ENCODE measurements around the gene VSTM2B.

DNA sequence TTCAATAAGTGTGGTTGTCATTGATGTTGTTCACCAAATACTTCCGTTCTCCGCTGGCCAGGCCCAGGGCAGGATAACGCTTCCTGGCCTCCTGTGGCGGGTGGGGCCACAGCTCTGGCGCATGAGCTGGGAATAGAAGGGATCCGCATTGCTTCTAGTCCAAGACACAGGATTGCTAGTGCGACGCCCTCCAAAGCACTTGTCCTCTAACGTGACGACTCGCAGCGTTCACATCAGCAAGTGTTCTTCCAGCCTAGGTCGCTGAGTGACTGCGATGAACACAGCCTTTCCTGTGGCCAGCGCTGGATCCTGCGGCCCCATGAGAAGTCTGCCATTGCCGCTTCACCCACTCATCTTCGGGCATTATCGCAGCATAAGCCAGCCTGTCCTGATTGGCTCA, 39.4 kb downstream of the VSTM2B start:
- TF ChIP-seq, protein P1, sequence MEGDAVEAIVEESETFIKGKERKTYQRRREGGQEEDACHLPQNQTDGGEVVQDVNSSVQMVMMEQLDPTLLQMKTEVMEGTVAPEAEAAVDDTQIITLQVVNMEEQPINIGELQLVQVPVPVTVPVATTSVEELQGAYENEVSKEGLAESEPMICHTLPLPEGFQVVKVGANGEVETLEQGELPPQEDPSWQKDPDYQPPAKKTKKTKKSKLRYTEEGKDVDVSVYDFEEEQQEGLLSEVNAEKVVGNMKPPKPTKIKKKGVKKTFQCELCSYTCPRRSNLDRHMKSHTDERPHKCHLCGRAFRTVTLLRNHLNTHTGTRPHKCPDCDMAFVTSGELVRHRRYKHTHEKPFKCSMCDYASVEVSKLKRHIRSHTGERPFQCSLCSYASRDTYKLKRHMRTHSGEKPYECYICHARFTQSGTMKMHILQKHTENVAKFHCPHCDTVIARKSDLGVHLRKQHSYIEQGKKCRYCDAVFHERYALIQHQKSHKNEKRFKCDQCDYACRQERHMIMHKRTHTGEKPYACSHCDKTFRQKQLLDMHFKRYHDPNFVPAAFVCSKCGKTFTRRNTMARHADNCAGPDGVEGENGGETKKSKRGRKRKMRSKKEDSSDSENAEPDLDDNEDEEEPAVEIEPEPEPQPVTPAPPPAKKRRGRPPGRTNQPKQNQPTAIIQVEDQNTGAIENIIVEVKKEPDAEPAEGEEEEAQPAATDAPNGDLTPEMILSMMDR (IDR thresholded peaks at IDR 0.05; ENCODE audit: low read depth, low read length, missing input control): no peak
- TF ChIP-seq, protein P2, sequence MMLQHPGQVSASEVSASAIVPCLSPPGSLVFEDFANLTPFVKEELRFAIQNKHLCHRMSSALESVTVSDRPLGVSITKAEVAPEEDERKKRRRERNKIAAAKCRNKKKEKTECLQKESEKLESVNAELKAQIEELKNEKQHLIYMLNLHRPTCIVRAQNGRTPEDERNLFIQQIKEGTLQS (IDR thresholded peaks at IDR 0.05): no peak
- TF ChIP-seq YY1 (IDR thresholded peaks at IDR 0.05) (no peak), RAD21 (IDR thresholded peaks at IDR 0.05) (no peak), SP1 (IDR thresholded peaks at IDR 0.05) (no peak)
